Mononuclear cell (primary cell): Measurements from ENCODE around the gene TMEM129. TPM values are rescaled to one million over a fixed set of nuclear protein-coding genes. Genes with fewer than 3 reads are reported as not detected.
A peak's percentile ranks its signal among the peaks of the same experiment; 100 is the strongest.

ENCODE experiments used
- H3K27me3 ChIP-seq: 2 replicates; pipeline ENCODE4 v1.6.0; 2011; ENCODE audit warnings: low read length, control low read depth; ENCODE audit not compliant: insufficient read depth
- H3K4me1 ChIP-seq: 2 replicates; pipeline ENCODE4 v1.5.1; 2011; ENCODE audit warnings: mild to moderate bottlenecking, low read length, control low read depth; ENCODE audit not compliant: insufficient read depth
- H3K4me3 ChIP-seq: 2 replicates; pipeline ENCODE4 v1.5.1; 2011; ENCODE audit warnings: mild to moderate bottlenecking, low read length, moderate library complexity
- H3K9me3 ChIP-seq: 2 replicates; pipeline ENCODE4 v1.5.1; 2011; ENCODE audit warnings: low read depth, mild to moderate bottlenecking, control low read depth, low read length
- total RNA-seq: library from RNA; depleted of rRNA; stranded (reverse); fragments of >200 nt; gene quantifications from one replicate; pipeline ENCODE4 v1.2.3, GENCODE V29; 2012

The TMEM129 gene
- total RNA-seq, 1 donor: 12.1 TPM

DNA sequence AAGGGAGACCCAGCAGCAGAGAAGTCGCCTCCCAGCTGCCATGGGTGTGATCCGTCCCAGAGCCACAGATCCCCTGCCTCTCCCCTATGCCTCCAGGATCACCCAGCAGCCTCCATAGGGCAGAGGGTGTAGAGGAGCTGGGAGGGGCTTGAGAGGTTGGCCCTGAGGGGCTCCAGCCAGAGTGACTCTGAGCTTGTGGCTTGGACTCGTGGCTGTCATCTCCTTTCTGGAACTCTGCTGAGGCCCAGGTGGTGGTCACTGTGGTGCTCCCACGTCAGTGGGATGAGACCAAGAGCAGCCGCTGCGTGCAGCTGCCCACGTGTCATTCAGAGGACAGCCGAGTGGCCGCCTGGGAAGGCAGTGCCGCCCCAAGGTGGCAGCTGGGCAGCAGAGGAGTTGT, 4.4 kb upstream of the TMEM129 start:
- no peaks in the 10 kb centered on the region for H3K9me3 ChIP-seq
- H3K4me1 ChIP-seq: peaks cover 83% of the 10 kb centered on the region
- no peaks in the 10 kb centered on the region for H3K27me3 ChIP-seq
- no peak overlapping the region for H3K4me3 ChIP-seq

DNA sequence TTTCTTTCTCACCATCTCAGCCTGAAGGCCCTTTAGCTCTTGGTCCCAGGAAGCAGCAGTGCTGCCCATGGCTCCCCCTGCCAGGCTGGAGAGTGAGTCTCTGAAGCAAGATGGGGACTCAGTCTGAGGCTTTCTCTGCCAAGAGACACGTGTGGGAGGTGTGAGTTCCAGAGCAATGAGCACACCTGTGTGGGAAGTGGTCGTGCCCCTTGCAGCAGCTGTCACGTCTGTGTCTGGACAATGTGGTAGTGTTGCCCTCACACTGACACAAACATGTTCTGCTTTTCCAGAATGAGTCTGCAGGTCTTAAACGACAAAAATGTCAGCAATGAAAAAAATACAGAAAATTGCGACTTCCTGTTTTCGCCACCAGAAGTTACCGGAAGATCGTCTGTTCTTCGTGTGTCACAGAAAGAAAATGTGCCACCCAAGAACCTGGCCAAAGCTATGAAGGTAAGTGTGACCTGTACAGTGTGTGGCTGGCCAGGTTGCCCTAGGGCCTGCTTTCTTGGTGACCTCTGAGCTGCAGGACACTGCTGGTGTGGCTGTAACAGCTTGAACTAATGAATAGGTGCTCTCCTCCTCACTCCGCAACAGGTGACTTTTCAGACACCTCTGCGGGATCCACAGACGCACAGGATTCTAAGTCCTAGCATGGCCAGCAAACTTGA, 2.1 kb upstream of the TMEM129 start:
- no peaks in the 10 kb centered on the region for H3K9me3 ChIP-seq

DNA sequence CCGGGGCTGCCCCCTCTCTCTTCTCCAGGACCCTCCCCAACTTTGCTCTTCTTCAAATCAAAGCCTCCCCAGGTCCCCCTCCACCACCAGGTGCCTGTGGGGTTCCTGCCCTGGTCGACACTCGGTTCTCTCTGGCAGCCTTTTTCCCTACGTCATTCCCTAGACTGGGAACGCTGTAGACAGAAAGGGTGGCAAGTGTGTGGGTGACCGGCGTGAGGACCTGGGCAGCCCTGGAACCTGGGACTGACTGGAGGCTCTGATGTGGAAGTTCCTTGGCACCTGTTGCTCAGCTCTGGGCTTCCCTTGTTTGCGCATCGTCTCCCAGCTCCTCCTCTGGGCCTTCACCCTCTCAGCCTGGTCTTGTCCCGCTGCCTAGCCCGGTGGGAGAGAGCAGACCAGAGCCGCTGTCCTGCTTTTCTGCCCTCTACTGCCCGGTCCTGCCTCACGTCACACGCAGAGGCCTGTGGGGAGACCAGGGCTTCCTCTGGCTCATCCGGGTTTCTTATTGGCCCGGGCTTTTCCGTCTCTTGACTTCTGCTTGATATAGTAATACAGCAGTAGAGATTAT, 1.5 kb upstream of the TMEM129 start:
- Histone ChIP-seq H3K4me1 (peaks cover 82% of the 10 kb centered on the region), H3K4me3 (no peak overlapping the region), H3K9me3 (no peaks in the 10 kb centered on the region)

More for the DNA sequence above, 2.1 kb upstream of the TMEM129 start:
- H3K4me1 ChIP-seq: peaks cover 89% of the 10 kb centered on the region
- no peaks in the 10 kb centered on the region for H3K27me3 ChIP-seq
- peak overlapping the region; percentile 54 for H3K4me3 ChIP-seq

DNA sequence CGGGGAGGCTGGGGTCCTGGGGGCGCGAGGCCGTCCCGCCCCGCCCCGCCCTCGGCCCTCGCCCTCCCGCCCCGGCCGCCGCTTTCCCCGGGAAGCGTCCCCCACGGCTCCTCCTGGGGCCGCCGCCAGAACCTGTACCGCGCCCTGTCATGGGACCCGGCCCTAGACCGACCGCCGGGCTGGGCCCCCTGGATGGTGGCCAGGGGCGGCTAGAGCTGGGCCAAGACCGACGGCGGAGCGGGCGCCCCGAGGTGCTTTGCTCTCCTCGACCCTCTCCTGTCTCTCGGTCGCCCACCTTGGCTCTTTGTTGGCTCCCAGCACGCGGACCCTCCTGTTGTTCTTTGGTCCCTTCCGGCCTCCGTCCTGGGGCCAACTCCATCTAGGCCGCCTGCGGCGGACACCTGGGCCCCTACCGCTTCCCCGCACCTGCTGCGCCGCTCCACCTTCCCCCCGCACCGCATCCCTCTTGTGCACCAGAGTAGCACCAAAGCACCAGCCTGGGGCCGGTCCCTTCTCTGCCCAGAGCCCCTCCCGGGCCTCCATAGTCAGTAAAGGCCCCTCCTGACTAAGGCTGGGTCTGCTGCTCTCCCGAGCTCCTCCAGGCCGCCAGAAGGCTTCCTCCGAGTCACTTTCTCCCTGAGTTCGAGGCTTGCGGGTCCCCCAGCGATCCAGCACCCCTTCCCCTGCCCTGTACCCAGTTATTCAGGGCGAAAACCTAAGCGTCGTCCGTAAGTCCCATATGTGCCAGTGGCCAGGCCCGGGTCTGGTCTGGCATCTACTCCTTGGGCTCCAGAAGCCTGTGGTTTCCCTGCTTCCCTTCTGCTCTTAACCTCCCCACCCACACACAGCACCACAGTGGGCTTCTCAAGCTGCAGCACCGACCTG, 785 bp upstream of the TMEM129 start:
- Histone ChIP-seq H3K9me3 (no peaks in the 10 kb centered on the region), H3K27me3 (no peaks in the 10 kb centered on the region), H3K4me3 (peak overlapping the region; percentile 28), H3K4me1 (peaks cover 76% of the 10 kb centered on the region)

More for the DNA sequence above, 1.5 kb upstream of the TMEM129 start:
- H3K27me3 ChIP-seq: no peaks in the 10 kb centered on the region

DNA sequence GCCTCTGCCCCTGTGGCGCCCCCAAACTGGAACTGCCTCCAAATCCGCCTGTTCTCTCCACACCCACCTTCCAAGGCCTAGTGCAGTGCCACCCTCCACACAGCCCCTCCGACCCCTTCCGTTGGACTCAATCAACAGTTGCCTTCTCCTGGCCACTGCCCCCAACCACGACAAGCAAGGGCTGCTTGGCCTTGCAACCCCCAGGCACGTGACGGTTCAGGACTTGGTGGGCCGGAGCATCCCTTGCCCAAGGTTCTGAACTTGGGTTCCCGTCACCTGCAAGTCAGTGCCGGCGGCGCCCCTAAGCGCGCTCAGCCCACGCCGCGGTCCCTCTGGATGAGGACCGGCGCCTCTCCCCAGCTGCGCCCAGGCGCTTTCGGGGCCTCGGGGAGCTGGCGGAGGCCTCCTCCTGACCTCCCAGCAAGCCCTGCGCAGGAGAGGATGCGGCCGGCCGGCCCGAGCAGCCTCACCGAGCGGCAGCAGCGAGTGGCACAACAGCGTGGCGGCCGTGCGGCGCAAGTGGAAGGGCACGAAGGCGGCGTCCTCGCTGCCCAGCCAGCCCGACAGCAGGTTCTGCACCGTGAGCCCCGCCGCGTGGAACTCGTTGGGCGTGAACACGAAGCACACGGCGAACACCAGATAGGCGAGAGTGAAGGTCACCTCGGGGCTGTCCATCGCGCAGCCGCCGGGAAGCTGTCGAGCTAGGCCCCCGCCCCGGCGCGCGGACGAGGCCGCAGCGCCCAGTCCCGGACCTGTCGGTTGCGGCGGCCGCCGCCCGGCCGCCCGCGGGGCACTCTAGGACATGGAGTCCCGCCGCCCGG, 750 bp downstream of the TMEM129 start:
- Histone ChIP-seq H3K27me3 (no peaks in the 10 kb centered on the region), H3K9me3 (no peaks in the 10 kb centered on the region), H3K4me1 (peaks cover 76% of the 10 kb centered on the region), H3K4me3 (peak overlapping the region; percentile 54)

DNA sequence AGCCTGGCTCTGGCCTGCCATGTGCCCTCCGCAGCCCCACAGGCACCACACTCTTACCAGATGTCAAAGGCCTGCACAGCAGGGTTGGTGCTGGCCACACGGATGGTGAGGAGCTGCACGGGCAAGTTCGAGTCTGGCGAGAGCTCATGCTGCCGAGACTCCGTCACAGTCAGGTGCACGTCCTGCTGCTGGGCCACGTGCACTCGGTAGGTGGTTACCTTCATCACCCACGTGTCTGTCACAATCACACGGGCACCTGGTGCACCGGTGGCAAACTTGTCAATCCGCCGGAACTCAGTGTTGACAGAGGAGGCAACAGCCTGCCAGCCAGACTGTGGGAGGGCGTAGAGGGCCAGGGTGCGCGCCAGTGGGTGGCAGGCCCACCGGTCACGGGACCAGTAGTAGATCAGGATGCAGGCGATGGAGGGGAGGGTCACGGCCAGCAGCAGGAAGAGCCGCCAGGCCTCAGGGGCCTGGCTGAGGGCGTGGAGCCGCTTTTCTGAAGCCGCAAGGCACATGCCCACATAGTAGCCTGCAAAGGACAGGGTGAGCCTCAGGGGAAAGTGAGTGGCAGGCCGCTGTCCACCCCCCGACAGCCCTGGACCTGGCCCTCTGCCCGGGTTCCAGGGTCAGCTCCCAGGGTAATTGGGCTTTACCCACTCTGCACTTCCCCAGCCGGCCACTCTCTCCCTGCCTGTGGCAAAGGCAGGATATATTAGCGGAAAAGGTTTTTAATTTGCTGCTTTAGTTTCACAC, 2.9 kb downstream of the TMEM129 start:
- H3K4me1 ChIP-seq: peaks cover 76% of the 10 kb centered on the region
- H3K9me3 ChIP-seq: no peaks in the 10 kb centered on the region
- no peak overlapping the region for H3K4me3 ChIP-seq
- no peaks in the 10 kb centered on the region for H3K27me3 ChIP-seq

DNA sequence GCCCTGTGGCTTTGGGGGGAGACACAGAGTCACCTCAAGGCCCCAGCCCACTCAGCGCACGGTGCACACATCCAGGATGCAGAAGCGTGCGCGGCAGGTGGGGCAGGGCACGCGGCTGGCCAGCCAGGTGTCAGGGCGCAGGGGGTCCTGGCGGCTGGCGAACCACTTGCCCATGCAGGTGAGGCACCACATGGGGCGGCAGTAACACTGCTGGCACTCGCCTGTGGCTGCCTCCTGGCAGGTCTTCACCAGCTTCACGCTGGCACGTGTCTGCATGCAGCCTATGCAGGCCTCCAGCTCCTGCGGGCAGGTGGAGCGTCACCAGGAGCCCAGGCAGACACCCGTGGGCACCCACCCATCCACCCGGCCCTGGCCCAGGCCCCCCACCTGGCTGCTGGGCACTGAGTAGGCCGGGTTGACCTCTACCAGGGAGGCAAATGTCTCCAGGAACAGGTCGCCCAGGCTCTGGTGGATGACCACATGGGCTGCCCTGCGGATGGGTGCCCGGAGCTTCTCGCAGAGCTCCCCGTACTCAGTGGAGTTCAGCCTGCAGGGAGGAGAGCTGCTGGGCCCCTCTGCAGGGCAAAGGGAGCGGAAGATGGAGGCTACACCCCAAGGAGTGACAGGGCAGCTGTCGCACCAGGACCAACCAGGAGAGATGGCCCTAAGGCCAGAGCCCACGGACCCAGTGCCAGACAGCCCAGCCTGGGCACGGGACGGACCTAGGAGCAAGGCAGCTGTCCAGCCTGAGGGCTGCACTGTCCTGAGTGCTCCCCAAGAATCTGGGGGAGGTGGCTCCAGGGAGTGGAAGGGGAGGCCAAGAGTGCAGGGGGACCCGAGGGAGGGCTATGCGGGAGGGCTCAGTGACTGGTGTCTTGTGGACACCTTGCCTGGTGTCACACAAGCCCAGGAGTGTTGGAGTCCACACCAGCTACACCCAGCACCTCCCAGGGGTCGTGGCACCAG, 3.7 kb downstream of the TMEM129 start:
- Histone ChIP-seq H3K9me3 (no peaks in the 10 kb centered on the region), H3K4me3 (no peak overlapping the region), H3K4me1 (peaks cover 71% of the 10 kb centered on the region), H3K27me3 (no peaks in the 10 kb centered on the region)

DNA sequence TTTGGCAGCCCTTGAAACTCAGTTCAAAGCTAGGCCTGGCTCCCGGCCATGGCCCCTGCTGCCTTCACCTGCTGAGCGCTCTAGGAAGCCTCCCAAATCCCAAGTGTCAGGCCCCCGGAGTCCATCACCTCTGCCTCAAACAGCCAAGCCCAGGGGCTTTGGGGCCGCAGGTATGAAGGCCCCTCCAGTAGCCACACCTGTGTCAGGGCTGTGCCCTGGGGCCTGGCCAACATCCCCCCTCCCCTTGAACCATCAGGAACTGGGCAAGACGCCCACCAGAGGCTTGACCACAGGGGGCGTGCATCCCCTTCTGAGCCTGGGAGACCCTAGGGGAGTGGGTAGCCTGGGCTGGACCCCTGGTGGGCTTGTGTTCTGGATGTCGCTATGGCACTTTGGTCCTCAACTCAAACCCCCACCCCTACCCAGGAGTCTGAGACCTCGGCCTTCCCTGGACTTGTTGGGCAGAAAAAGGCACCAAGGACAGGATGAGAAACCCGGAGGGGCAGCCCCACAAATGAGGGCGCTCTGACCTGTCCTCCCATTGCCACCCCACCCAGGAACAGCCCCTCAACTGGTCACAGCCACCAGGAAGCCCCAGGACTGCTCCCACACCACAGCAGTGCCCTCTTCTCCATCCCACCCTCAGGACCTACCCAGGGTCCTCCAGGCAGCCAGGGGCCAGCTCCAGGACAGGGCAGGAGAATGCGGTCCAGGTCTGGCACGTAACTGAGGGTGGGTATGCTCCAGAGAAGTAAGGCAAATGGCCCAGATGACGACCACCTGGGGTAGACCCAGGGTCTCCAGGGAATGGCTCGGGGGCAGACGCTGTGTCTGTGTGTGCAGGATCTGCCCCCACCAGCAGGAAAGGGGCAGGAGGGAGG, 4.8 kb downstream of the TMEM129 start:
- Histone ChIP-seq H3K4me3 (no peak overlapping the region), H3K27me3 (no peaks in the 10 kb centered on the region), H3K4me1 (peaks cover 66% of the 10 kb centered on the region), H3K9me3 (no peaks in the 10 kb centered on the region)

DNA sequence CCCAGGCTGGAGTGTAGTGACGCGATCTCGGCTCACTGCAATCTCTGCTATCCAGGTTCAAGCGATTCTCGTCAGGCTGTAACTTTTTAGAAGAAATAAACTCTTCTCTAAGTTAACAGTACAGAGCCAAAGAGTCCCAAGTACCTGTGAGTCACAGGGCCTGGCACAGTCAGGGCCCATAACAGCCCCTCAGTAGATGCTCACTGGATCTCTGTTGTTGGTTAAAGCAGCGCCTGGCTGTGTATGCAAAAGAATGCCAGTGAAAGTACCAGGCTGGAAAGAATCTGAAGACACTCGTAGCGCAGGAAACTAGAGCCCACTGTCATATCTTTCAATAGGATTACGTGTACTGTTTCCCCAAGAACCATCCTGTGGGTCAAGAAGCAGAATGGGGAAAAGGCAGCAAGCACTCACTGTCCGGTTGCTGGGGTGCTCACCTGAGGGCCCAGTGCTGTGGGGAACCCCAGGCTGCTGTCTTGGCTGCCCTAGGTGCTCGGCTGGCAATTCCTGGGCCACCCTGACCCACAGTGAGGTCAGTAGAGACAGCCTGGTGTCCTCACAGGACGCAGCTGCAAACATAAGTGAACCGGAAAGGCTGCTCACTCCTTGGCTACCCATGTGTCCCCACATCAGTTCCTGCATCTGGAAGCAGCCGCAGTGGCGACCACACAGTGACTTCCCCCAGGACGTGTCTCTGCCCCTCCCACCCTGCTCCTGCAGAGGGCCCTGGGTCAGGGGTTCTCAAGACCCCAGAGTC, 5.9 kb downstream of the TMEM129 start:
- Histone ChIP-seq H3K4me1 (peaks cover 74% of the 10 kb centered on the region), H3K27me3 (no peaks in the 10 kb centered on the region), H3K4me3 (no peak overlapping the region), H3K9me3 (no peaks in the 10 kb centered on the region)

DNA sequence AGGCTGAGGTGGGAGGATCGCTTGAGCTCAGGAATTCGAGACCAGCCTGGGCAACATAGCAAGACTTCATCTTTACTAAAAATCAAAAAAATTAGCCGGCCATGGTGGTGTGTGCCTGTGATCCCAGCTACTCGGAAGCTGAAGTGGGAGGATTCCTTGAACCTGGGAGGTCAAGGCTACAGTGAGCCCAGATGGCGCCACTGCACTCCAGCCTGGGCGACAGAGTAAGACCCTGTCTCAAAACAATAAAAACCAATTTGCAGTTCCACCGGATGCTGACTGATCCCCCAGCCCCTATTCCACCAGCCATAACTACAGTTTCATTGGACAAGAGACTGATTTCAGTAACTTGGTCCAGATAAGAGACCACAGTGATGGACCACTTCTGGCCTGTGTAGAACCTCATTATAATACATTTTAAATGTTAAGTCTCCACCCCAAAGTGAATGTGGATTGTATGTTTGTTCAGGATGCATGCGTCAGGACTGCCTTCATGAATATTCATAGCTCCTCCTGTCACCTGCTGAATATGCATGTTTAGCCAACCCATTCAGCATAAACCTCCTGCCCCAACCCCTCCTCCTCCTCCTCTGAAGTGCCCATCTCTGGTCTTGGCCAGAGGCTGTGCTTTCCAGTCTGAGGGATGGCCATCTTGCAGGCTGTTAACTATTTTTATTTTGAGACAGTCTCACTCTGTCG, 6.7 kb downstream of the TMEM129 start:
- peaks cover 73% of the 10 kb centered on the region for H3K4me1 ChIP-seq
- no peaks in the 10 kb centered on the region for H3K9me3 ChIP-seq
- H3K27me3 ChIP-seq: no peaks in the 10 kb centered on the region
- no peak overlapping the region for H3K4me3 ChIP-seq

DNA sequence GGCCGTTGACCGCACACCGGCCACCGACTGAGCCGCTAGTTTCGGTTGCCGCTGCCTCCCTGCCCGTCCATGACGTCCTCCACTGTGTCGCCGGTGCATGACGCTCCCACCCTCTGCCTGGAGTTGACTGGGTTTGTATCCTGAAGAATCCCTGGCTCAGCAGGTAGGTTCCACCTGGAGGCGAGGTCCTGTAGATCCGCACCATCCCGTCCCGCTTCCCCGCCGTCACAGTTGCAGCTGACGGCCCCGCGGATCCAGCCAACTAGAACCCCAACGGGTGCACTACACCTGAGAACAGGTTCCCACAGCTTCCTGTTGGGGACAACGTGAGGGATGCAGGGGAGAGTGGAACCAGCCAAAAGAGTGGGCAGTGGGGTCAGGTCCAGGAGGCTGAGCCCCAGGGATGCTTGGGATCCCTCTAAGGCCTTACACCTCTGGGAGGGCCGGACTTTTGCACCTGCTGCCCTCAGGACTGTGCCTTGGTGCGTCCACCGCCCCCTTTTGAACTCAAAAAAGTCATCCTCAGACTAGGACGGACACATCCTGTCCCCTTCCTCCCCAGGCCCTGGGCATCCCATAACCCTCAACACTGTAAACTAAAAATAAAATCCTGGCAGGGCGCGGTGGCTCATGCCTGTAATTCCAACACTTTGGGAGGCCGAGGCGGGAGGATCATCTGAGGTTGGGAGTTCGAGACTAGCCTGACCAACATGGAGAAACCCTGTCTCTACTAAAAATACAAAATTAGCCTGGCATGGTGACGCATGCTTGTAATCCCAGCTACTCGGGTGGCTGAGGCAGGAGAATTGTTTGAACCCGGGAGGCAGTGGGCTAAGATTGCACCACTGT, 7.9 kb downstream of the TMEM129 start:
- peaks cover 66% of the 10 kb centered on the region for H3K4me1 ChIP-seq
- H3K27me3 ChIP-seq: no peaks in the 10 kb centered on the region
- H3K4me3 ChIP-seq: peak overlapping the region; percentile 95
- H3K9me3 ChIP-seq: no peaks in the 10 kb centered on the region
